Measurements from ENCODE around the gene MED28. TPM values are rescaled to one million over a fixed set of nuclear protein-coding genes. Genes with fewer than 3 reads are reported as not detected.
A peak's percentile ranks its signal among the peaks of the same experiment; 100 is the strongest.
"Not testable (repeated sequence)": the region's sequence is repeated elsewhere in the genome, so short reads cannot be mapped to it uniquely, and the experiment has no call there.

MED28 gene, protein sequence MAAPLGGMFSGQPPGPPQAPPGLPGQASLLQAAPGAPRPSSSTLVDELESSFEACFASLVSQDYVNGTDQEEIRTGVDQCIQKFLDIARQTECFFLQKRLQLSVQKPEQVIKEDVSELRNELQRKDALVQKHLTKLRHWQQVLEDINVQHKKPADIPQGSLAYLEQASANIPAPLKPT
- total RNA-seq = 11.4 TPM in 2 replicates

DNA sequence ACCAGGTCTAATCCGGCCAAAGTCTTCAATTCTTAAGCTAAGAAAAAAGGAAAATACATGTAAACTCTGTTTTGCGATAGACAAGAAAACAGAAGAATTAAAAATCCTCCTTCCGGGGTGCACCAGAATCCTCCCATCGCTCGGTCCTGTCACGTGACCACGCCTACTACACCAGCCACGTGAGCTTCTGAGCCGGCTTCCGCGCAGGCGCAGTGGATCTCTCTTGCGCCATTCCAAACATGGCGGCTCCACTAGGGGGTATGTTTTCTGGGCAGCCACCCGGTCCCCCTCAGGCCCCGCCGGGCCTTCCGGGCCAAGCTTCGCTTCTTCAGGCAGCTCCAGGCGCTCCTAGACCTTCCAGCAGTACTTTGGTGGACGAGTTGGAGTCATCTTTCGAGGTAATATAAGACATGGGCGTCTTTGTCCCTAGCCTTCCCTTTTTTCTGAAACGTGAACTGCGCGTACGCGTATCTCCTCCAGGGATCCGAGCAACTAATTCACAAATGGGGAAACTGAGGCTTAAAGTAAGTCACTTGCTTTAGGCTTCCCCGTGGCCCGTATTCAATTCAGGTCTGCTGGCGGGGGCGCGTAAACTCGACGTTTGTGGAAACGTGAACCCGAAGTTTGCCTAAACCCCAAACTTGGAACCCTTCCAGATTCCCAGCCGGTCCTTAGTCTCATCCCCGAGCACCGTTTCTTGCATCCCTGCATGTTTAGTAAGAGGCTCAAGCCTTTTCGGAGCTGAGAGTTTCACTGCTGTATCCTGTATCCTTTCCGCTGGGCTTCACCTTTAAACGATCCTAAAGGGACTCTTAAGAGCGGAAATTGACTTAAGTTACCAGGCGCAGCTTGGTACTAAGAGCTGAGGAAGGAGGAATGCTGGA is at the start of gene MED28:
MED28 (plus strand) TSS at position 226 of the 884 bp plus-strand sequence; CDS start at position 240, 14 bp downstream.
- DNase-seq = peak; percentile 96

GRCh38 chr4:17565846-17566245 is 48.6 kb upstream of the MED28 start:
- DNase-seq = no peak

- DNase-seq = no peak
Observed at GRCh38 chr4:17567271-17567670, 47.2 kb upstream of the MED28 start.

DNA sequence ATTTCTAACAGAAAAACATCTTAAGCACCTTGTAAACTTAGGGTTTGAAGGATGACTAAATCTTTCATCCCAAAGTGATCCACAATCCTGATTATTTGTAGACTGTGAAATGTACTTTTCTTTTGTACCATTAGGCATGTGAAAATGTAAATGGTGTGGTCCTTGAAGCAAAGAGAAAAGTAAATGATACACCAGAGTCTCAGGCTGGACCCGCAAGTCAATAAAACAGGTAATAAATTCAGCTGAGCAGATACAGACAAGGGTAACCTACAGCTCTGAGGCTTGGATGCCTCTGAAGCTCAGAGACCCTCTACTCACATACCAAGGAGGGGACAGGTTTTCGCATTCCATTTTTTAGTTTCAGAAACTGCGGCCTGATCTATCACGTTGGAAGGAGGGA is 40.2 kb upstream of the MED28 start:
- DNase-seq = no peak

DNA sequence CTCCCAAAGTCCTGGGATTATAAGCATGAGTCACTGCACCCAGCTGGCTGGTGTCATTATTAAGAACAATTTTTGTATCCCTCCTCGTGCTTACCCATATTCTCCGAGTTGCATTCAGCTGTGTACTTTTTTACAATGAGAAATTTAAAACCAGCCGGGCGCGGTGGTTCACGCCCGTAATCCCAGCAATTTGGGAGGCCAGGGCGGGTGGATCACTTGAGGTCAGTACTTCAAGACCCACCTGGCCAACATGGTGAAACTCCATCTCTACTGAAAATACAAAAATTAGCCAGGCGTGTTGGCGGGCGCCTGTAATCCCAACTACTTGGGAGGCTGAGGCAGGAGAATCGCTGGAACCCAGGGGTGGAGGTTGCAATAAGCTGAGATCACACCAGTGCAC is 39.3 kb upstream of the MED28 start:
- DNase-seq = not testable (repeated sequence)

DNA sequence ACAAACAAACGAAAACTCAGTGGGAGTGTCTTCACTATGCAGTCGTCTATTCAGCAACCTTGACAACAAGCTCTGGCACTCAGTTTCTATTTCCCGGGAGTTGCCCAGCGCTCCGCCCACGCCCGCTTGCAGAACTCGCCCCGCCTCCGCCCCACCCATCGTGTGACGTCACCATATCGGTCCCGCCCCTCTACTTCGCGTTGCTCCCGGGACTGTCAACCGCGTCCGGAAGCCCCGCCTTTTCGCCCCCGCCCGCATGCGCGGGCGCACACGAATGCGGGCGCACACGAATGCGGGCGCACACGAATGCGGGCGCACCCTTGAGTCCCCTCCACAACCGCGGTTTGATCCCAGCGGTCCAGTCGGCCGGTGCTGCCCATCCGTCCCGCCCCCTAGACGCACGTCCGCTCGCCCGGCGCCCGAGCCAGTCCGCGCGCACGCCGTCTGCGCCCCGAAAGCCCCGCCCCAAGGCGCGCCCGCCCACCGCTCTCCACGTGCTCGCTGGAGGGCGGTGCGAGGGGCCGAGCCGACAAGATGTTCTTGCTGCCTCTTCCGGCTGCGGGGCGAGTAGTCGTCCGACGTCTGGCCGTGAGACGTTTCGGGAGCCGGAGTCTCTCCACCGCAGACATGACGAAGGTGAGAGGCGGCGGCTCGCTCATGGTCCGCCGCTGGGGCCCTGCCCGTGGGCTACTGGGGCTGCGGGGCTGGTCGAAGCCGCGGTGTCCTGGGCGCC is 37.3 kb upstream of the MED28 start, which contains the start of gene LAP3:
LAP3 (plus strand) TSS at position 267 of the 733 bp plus-strand sequence; CDS start at position 535, 268 bp downstream.
- DNase-seq = peak; percentile 98

GRCh38 chr4:17577665-17578481 is 36.6 kb upstream of the MED28 start:
- peak; percentile 49 for DNase-seq

- DNase-seq = peak; percentile 18
Observed at GRCh38 chr4:17578482-17578891, 36.0 kb upstream of the MED28 start.

DNA sequence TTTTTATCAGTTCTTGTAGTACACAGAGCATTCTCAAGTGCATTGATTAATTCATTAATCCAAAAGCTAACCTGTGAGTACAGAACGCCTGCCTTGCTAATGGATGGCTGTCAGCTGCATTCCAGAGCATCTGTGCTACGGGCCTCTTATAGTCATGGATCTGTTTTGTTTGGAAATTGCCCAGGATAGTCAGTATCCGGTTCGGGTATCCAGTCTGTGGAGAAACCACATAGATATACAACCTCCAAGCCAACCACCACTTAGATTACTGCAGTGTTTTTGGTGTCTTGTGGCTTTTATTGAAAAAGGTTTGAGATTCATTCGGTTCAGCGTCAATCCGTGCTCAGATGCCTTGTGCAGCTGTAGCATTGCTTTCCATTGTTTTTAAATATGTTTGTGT is 33.5 kb upstream of the MED28 start:
- peak; percentile 78 for DNase-seq

DNA sequence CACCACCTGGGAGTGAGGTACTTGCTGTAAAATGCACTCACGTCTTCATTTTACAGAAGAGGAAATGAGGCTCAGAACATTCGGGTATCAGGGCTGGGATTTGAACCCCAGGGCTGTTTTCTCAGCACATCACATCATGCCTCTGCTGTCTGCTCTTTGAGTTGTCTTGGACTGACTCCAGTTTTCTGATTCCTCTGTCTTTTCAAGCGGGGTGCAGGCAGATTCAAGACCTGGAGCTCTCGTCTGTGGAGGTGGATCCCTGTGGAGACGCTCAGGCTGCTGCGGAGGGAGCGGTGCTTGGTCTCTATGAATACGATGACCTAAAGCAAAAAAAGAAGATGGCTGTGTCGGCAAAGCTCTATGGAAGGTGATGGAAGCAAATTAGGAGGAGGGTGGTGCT is 31.2 kb upstream of the MED28 start:
- DNase-seq = no peak

DNA sequence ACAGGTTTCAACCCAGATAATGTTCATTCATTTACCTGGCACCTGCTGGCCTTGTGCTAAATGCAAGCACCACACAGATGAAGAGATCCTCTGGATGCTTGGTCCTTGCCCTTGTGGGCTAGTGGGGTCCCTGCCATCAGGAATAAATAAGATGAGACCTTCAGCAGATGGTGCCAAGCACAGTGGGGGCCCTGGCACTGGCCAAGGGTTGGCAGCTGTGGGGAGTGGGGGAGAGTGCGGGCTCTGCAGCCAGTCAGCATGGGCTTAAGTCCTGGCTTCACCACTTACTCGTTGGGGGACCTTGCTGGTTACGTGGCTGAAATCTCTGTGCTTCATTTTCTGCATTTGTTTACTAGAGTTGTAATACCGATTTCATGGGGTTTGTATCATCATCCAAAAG is 30.5 kb upstream of the MED28 start:
- no peak for DNase-seq

DNA sequence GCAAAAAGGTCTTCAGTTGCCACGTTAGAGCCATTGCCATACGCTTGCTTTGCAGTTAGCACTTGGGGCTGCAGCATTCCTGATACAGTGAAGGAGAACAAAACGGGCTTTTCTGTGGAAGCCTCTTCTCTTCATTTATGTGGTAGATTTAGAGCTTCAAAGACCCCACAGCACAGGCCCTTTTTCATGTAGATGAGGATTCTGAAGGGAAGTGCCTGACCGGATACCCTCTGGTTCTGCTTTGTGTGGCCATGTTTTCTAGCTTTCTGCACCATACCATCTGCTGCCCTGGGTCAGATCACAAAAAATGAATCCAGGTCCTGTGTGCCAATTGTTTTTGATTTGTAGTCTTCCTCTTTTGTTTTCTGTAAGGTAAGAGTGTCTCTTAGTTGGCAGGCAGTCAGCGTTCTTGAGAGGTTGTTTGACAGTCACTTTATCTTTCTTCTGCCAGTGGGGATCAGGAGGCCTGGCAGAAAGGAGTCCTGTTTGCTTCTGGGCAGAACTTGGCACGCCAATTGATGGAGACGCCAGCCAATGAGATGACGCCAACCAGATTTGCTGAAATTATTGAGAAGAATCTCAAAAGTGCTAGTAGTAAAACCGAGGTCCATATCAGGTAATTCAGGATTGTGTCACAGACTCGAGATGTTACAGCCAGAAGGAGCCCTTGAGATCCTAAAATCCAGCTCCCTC is 29.8 kb upstream of the MED28 start:
- no peak for DNase-seq

DNA sequence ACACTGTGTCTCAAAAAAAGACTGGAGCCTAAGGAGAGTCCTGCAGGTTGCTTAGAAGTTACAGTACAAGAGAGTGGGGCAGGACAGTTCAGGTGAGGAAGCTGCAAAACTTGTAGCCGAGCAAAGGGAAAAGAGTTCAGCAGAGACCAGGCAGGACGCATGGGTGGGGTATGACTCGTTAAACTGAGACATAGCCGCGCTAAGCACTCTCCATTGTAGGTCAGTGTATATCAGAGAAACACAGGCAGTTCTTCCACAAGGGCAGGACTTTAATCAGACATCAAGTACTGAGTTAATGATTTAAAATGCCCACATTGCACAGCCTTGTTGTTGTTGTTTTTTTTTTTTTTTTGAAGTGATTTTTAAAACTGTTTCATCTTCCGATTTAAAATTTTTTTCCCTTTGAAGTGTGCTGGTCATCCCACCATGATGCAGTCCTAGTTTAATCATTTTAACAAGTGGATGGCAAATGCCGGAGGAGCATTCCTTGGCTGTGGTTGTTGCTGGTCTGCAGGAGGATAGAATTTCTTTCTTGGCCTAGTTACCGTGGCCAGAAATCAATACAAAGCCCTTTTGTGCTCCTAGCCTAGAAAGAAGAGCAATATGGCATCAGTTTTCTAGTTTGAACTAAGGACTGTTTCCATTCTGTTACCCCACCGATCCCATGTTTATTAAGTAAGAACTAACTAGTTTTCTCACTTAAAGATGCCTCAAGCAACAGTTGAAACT is 27.2 kb upstream of the MED28 start:
- no peak for DNase-seq

- DNase-seq = no peak
Observed at GRCh38 chr4:17589355-17589754, 25.1 kb upstream of the MED28 start.

GRCh38 chr4:17595471-17596005 is 18.9 kb upstream of the MED28 start:
- no peak for DNase-seq

DNA sequence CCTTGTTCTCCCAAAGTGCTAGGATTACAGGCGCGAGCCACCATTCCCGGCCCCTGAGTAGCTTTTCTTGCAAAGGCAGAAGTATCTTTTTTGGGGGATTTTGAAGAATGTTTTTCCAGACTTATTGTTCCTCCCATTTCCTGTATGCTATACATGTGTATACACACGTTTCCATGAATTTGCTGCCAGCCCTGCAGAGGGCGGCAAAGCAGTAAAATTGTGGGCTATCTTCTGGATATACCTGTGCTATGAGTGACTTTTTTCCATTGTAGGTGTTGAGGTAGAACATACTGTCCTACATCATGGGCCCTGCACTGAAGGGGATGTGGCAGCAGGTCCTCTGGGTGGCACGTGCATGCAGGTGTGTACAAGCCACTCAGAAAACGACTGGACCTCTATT is 16.9 kb upstream of the MED28 start:
- peak; percentile 50 for DNase-seq

GRCh38 chr4:17599826-17600225 is 14.6 kb upstream of the MED28 start:
- no peak for DNase-seq

DNA sequence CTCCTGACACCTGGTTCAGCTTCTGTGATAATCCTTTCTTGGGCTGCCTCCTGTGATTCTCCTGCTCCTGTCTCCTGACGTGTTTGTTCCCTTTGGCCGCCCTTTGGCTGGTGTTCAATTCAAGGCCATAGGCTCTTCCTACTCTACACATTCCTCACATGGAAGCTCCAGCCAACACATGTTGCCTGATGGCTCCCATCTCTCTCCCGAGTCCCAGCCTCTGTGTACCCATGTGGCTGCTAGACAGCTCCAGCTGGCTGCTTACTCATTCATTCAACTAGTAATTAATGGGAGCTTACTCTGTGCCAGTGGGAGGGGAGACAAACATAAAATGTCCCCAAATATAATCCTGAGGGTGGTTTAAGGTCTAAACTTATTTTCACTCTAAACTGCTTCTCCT is 9.2 kb upstream of the MED28 start:
- no peak for DNase-seq

DNA sequence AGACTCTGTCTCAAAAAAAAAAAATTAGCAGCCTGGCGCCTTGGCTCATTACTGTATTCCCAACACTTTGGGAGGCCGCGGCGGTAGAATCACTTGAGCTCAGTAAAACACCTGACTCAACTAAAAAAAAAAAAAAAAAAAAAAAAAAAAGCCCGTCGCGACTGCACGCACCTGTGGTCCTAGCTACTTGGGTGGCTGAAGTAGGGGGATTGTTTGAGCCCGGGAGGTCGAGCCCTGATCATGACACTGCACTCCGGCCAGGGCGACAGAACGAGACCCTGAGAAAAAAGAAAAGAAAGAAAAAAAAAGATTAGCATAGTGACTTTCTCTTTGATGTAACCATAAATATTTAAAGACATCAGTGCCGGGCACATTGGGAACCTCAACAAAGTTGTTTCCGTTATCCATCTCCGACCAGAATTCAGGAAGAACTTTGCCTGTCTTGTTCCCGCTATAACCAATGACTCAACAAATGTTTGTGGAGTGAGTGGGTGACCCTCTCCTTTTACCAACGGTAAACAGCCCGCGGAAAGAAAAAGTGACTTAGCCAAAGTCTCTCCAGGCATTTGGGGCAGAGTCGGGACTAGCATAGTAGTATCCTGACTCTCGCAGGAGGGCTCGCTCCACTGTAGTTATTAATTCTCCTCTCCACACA is 553 bp upstream of the MED28 start:
- DNase-seq = peak; percentile 24

GRCh38 chr4:17616283-17616682 is 1.8 kb downstream of the MED28 start:
- DNase-seq = no peak
